Activated naive CD8-positive, alpha-beta T cell treated with anti-CD3 and anti-CD28 coated beads, Interleukin-2, amount 50 U/mL, for 24 hours (primary cell): Measurements from ENCODE around the gene UNC5A.

Experiments used
- ATAC-seq: fragments of 150-1000 bp; cut with Tn5 transposase; one replicate; pipeline ENCODE4 v1.10.0; 2021
- DNase-seq: peaks from one replicate; pipeline ENCODE4 v3.0.0; 2021
- H3K27ac Mint-ChIP-seq: one replicate; pipeline ENCODE4 v1.8.0; 2021; ENCODE audit warnings: mild to moderate bottlenecking, mixed read lengths
- H3K27me3 Mint-ChIP-seq: one replicate; pipeline ENCODE4 v1.8.0; 2021; ENCODE audit warnings: mixed read lengths
- H3K36me3 Mint-ChIP-seq: one replicate; pipeline ENCODE4 v1.8.0; 2021; ENCODE audit warnings: low read depth, mixed read lengths
- H3K4me1 Mint-ChIP-seq: one replicate; pipeline ENCODE4 v1.8.0; 2021; ENCODE audit warnings: mixed read lengths
- H3K4me3 Mint-ChIP-seq: one replicate; pipeline ENCODE4 v1.8.0; 2021; ENCODE audit warnings: mild to moderate bottlenecking, moderate library complexity, mixed read lengths
- H3K9me3 Mint-ChIP-seq: one replicate; pipeline ENCODE4 v1.8.0; 2021; ENCODE audit warnings: mixed read lengths

UNC5A gene

GRCh38 chr5:176916337-176916736 is 106.0 kb downstream of the UNC5A start:
- Mint-ChIP-seq H3K4me3 (no peak overlapping the region), H3K36me3 (peaks cover 37% of the 10 kb centered on the region), H3K9me3 (no peaks in the 10 kb centered on the region), H3K27ac (no peak overlapping the region), H3K27me3 (no peaks in the 10 kb centered on the region), H3K4me1 (peaks cover 19% of the 10 kb centered on the region)
- ATAC-seq (no peak), DNase-seq (no peak)

GRCh38 chr5:176918613-176919012 is 108.3 kb downstream of the UNC5A start:
- no peak overlapping the region for H3K4me3 Mint-ChIP-seq
- ATAC-seq (no peak), DNase-seq (no peak)
- H3K27ac Mint-ChIP-seq, result no peak overlapping the region
- H3K4me1 Mint-ChIP-seq, result peaks cover 15% of the 10 kb centered on the region
- H3K9me3 Mint-ChIP-seq, result no peaks in the 10 kb centered on the region
- no peaks in the 10 kb centered on the region for H3K27me3 Mint-ChIP-seq
- peaks cover 34% of the 10 kb centered on the region for H3K36me3 Mint-ChIP-seq

DNA sequence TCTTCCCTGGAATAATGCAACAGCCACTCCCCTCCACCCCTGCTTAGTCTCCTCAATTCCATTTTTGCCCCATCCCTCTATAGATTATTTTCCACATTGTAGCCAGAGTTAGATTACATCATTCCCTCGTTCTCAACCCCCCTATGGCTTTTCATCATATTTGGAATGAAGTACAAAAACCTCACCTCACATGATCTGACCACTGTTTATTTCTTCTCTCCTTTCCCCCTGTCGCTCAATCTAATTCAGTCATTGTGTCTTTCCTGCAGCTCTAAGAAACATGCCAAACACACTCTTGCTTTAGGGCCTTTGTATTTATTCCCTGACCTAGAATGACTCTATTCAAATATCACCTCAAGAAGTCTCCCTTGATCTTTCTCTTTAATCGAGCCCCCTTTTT is 111.4 kb downstream of the UNC5A start:
- Mint-ChIP-seq H3K4me1 (peaks cover 5% of the 10 kb centered on the region), H3K27me3 (no peaks in the 10 kb centered on the region), H3K36me3 (peaks cover 34% of the 10 kb centered on the region), H3K9me3 (no peaks in the 10 kb centered on the region), H3K4me3 (no peak overlapping the region), H3K27ac (no peak overlapping the region)
- DNase-seq, result no peak
- no peak for ATAC-seq

DNA sequence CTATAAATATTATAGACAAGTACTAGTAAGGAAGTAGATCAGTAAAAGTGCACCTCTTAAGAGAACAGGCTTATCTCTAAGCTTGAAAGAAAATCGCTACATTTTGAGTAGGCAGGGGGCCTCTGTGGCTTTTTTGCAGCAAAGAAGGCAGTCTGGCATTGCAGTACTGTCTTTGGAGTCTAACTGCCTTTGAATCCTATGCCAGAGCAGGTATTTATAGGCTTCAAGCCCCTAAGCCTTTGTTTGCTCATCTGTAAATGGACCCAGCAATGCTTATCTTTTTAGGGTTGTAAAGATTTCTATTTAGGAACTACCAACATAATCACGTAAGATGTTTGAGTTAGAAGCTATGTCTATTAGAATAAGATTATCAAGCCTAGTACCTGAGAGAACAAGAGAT is 112.5 kb downstream of the UNC5A start:
- ATAC-seq (no peak), DNase-seq (no peak)
- Mint-ChIP-seq H3K4me1 (no peaks in the 10 kb centered on the region), H3K27me3 (no peaks in the 10 kb centered on the region), H3K27ac (no peak overlapping the region), H3K4me3 (no peak overlapping the region), H3K36me3 (peaks cover 33% of the 10 kb centered on the region), H3K9me3 (no peaks in the 10 kb centered on the region)

- Mint-ChIP-seq H3K36me3 (peaks cover 31% of the 10 kb centered on the region), H3K9me3 (no peaks in the 10 kb centered on the region), H3K4me1 (peaks cover 13% of the 10 kb centered on the region), H3K27me3 (no peaks in the 10 kb centered on the region), H3K27ac (no peak overlapping the region), H3K4me3 (no peak overlapping the region)
- DNase-seq (no peak), ATAC-seq (no peak)
These were observed 117.2 kb downstream of the UNC5A start for GRCh38 chr5:176927562-176927961.

DNA sequence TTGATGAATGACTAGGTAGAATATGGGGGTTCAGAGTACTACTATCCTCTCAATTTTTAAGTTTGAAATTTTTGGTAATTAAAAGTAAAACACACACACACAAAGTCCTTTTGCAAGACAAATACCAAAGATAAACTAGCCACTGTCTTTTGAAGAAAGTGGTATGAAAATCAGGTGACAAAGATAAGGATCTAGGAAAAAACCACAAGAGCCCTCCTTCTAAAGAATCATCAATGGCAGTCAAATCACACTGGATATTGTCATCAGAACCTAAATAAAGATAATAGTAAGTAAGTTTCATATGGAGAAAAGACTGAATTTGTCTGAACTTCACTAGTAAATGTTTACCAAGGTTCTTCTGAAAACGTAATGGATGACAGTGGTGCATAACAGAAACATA is 119.3 kb downstream of the UNC5A start:
- H3K27ac Mint-ChIP-seq, result no peak overlapping the region
- H3K36me3 Mint-ChIP-seq, result peaks cover 30% of the 10 kb centered on the region
- peaks cover 18% of the 10 kb centered on the region for H3K4me1 Mint-ChIP-seq
- H3K9me3 Mint-ChIP-seq, result no peaks in the 10 kb centered on the region
- DNase-seq, result no peak
- no peak for ATAC-seq
- H3K27me3 Mint-ChIP-seq, result no peaks in the 10 kb centered on the region
- no peak overlapping the region for H3K4me3 Mint-ChIP-seq
